HFFc6 (cell line): ENCODE results near the gene USP17L11. TPM values are rescaled to one million over a fixed set of nuclear protein-coding genes. Genes with fewer than 3 reads are reported as not detected.
A peak's percentile ranks its signal among the peaks of the same experiment; 100 is the strongest.
"Not testable (repeated sequence)": the region's sequence is repeated elsewhere in the genome, so short reads cannot be mapped to it uniquely, and the experiment has no call there.

Experiments
- DNase-seq: peaks from one replicate; pipeline ENCODE4 v3.0.0-alpha.2; 2018
- H3K27ac Mint-ChIP-seq: 2 replicates; pipeline ENCODE4 v1.8.0; 2020; ENCODE audit warnings: mild to moderate bottlenecking, mixed read lengths
- H3K27me3 Mint-ChIP-seq: 2 replicates; pipeline ENCODE4 v1.8.0; 2021; ENCODE audit warnings: mild to moderate bottlenecking, moderate library complexity, mixed read lengths; ENCODE audit not compliant: insufficient read depth
- H3K36me3 Mint-ChIP-seq: 2 replicates; pipeline ENCODE4 v1.8.0; 2021; ENCODE audit warnings: low read depth, mixed read lengths
- H3K4me1 Mint-ChIP-seq: 2 replicates; pipeline ENCODE4 v1.8.0; 2020; ENCODE audit warnings: low read depth, mixed read lengths
- H3K4me3 Mint-ChIP-seq: 2 replicates; pipeline ENCODE4 v1.8.0; 2020; ENCODE audit warnings: mild to moderate bottlenecking, moderate library complexity, mixed read lengths
- H3K9me3 Mint-ChIP-seq: 2 replicates; pipeline ENCODE4 v1.8.0; 2020; ENCODE audit warnings: mild to moderate bottlenecking, mixed read lengths
- long read RNA-seq: library from polyadenylated mRNA; unstranded; transcript quantifications from one replicate; pipeline ENCODE4 v2.0.0, GENCODE V29; 2019
- total RNA-seq, 6 experiments: library from RNA; stranded (reverse); fragmentation: NEBNext Ultra II Directional; extraction: Animal tissue kit (Norgen Biotek cat#: 25700); gene quantifications; 2 replicates in 1 of 6; 3 replicates in 5 of 6; pipeline ENCODE4 v1.2.3, GENCODE V29; 2021

Gene USP17L11, protein sequence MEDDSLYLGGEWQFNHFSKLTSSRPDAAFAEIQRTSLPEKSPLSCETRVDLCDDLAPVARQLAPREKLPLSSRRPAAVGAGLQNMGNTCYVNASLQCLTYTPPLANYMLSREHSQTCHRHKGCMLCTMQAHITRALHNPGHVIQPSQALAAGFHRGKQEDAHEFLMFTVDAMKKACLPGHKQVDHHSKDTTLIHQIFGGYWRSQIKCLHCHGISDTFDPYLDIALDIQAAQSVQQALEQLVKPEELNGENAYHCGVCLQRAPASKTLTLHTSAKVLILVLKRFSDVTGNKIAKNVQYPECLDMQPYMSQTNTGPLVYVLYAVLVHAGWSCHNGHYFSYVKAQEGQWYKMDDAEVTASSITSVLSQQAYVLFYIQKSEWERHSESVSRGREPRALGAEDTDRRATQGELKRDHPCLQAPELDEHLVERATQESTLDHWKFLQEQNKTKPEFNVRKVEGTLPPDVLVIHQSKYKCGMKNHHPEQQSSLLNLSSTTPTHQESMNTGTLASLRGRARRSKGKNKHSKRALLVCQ
- total RNA-seq, result under 1 TPM in 1 of 6 experiments, not detected in 5; 0.11 TPM
- long read RNA-seq, result 0 reads

DNA sequence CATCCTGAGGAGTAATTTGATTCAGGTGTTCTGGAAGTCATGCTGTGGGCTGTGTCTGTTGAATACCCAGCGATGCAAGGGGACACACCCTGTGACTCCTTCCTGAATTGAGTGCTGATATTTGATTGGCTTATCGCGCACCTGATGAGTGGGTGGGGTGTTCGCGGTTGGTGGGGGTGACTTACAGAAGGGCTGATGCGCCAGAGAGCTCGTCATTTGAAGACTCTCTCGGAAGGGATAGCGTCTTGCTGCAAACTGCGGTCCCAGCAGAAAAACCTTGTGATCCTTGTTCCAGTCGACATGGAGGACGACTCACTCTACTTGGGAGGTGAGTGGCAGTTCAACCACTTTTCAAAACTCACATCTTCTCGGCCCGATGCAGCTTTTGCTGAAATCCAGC lies at the start of gene USP17L11:
USP17L11 (plus strand) TSS at position 301 of the 400 bp plus-strand sequence; CDS start at position 301, 0 bp downstream.
- H3K9me3 Mint-ChIP-seq, DNase-seq, H3K27ac Mint-ChIP-seq, H3K4me1 Mint-ChIP-seq, H3K36me3 Mint-ChIP-seq, H3K27me3 Mint-ChIP-seq, H3K4me3 Mint-ChIP-seq: not testable (repeated sequence)

DNA sequence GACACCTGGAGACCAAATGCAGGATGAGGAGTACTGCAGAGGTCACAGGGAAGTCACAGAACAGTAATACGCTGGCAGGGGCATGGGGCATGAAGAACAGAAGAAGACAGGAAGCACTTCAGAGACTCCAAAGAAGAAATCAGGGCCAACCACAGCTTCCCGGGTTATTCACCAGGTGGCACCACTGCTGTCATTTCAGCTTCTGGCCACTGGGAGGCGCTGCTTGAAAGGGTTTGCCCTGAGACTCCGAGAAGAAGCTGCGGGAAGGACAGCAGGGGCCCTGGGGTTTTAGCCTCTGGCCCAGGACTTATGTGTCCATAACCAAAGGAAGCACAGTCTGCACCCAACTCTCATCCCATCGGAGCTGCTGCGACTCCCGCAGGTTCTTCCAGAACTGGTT lies 49.2 kb upstream of the USP17L11 start:
- not testable (repeated sequence) for H3K9me3 Mint-ChIP-seq, H3K4me3 Mint-ChIP-seq, H3K4me1 Mint-ChIP-seq, H3K27ac Mint-ChIP-seq, DNase-seq, H3K27me3 Mint-ChIP-seq, H3K36me3 Mint-ChIP-seq

DNA sequence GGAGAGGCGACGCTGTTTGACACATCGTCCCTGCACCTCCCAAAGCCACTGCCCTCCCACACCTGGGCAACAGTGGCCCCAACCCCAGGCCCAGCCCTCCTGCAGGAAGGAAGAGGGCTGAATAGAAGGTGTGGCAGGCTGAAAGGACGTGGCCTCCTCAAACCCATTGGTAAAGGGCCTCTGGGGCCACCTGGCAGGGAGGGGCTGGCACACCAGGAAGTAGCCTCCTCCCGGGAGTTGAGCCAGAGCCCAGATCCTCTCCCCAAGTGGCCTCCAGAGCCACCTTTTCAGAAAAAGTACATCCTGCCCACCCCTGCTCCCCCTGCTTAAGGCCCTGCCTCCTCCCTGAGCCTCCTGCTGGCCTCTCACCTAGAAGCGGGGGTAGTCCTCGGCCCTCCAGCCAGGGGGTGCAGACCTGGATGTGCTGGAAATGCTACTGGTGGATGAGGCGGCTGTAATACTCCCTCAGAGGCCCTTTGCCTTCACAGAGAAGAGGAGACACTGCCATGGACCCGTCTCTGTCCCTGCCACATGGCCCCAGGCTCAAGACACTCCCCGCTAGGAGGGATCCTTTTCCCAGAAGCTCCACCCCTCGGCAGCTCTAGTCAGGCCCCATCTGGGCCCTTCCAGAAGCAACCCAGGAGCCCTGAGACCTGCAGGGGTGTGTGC lies 45.3 kb upstream of the USP17L11 start, which contains the start of gene FAM90A26:
FAM90A26 (plus strand) TSS at position 619 of the 669 bp plus-strand sequence. CDS start 2,764 bp downstream, outside the sequence.
- not testable (repeated sequence) for H3K36me3 Mint-ChIP-seq, H3K4me3 Mint-ChIP-seq, H3K27ac Mint-ChIP-seq, H3K9me3 Mint-ChIP-seq, DNase-seq, H3K27me3 Mint-ChIP-seq, H3K4me1 Mint-ChIP-seq

DNA sequence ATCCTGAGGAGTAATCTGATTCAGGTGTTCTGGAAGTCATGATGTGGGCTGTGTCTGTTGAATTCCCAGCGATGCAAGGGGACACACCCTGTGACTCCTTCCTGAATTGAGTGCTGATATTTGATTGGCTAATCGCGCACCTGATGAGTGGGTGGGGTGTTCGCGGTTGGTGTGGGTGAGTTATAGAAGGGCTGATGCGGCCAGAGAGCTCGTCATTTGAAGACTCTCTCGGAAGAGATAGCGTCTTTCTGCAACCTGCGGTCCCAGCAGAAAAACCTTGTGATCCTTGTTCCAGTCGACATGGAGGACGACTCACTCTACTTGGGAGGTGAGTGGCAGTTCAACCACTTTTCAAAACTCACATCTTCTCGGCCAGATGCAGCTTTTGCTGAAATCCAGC lies 4.8 kb upstream of the USP17L11 start, which contains the start of gene USP17L10:
USP17L10 (plus strand) TSS at position 301 of the 400 bp plus-strand sequence; CDS start at position 301, 0 bp downstream.
- H3K9me3 Mint-ChIP-seq, H3K27me3 Mint-ChIP-seq, H3K4me1 Mint-ChIP-seq, H3K36me3 Mint-ChIP-seq, H3K4me3 Mint-ChIP-seq, H3K27ac Mint-ChIP-seq, DNase-seq: not testable (repeated sequence)

DNA sequence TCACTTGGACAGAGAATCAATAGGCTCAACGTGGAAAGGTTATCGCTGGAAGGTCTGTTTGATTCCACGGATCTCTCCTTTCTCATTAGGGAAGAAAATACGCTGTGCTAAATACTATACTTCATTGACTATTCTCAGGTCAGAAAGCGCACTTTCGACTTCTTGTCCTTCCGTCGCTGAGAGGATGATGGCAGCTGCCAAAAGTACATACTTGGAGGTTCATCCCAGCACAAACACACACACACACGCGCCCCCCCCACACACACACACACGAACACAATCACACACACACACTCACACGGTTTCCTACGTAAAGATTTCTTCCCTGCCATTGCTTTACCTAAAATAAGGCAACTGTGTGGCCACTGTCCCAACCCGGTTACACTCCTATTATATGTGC lies 504 bp upstream of the USP17L11 start:
- not testable (repeated sequence) for H3K36me3 Mint-ChIP-seq, H3K27me3 Mint-ChIP-seq, H3K4me1 Mint-ChIP-seq, H3K27ac Mint-ChIP-seq, H3K9me3 Mint-ChIP-seq, H3K4me3 Mint-ChIP-seq
- peak; percentile 0 for DNase-seq

DNA sequence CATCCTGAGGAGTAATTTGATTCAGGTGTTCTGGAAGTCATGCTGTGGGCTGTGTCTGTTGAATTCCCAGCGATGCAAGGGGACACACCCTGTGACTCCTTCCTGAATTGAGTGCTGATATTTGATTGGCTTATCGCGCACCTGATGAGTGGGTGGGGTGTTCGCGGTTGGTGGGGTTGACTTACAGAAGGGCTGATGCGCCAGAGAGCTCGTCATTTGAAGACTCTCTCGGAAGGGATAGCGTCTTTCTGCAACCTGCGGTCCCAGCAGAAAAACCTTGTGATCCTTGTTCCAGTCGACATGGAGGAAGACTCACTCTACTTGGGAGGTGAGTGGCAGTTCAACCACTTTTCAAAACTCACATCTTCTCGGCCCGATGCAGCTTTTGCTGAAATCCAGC lies 4.6 kb downstream of the USP17L11 start, which contains the start of gene USP17L12:
USP17L12 (plus strand) TSS at position 301 of the 400 bp plus-strand sequence; CDS start at position 301, 0 bp downstream.
- H3K27ac Mint-ChIP-seq, H3K4me3 Mint-ChIP-seq, H3K9me3 Mint-ChIP-seq, H3K4me1 Mint-ChIP-seq, H3K36me3 Mint-ChIP-seq, H3K27me3 Mint-ChIP-seq, DNase-seq: not testable (repeated sequence)

DNA sequence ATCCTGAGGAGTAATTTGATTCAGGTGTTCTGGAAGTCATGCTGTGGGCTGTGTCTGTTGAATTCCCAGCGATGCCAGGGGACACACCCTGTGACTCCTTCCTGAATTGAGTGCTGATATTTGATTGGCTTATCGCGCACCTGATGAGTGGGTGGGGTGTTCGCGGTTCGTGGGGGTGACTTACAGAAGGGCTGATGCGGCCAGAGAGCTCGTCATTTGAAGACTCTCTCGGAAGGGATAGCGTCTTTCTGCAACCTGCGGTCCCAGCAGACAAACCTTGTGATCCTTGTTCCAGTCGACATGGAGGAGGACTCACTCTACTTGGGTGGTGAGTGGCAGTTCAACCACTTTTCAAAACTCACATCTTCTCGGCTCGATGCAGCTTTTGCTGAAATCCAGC lies 9.4 kb downstream of the USP17L11 start, which contains the start of gene USP17L13:
USP17L13 (plus strand) TSS at position 301 of the 400 bp plus-strand sequence; CDS start at position 301, 0 bp downstream.
- H3K4me1 Mint-ChIP-seq, DNase-seq, H3K27me3 Mint-ChIP-seq, H3K4me3 Mint-ChIP-seq, H3K9me3 Mint-ChIP-seq, H3K36me3 Mint-ChIP-seq, H3K27ac Mint-ChIP-seq: not testable (repeated sequence)

DNA sequence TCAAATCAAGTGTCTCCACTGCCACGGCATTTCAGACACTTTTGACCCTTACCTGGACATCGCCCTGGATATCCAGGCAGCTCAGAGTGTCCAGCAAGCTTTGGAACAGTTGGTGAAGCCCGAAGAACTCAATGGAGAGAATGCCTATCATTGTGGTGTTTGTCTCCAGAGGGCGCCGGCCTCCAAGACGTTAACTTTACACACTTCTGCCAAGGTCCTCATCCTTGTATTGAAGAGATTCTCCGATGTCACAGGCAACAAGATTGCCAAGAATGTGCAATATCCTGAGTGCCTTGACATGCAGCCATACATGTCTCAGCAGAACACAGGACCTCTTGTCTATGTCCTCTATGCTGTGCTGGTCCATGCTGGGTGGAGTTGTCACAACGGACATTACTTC lies 15.0 kb downstream of the USP17L11 start:
- not testable (repeated sequence) for H3K9me3 Mint-ChIP-seq, DNase-seq, H3K4me1 Mint-ChIP-seq, H3K27ac Mint-ChIP-seq, H3K36me3 Mint-ChIP-seq, H3K4me3 Mint-ChIP-seq, H3K27me3 Mint-ChIP-seq

DNA sequence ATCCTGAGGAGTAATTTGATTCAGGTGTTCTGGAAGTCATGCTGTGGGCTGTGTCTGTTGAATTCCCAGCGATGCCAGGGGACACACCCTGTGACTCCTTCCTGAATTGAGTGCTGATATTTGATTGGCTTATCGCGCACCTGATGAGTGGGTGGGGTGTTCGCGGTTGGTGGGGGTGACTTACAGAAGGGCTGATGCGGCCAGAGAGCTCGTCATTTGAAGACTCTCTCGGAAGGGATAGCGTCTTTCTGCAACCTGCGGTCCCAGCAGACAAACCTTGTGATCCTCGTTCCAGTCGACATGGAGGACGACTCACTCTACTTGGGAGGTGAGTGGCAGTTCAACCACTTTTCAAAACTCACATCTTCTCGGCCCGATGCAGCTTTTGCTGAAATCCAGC lies 18.9 kb downstream of the USP17L11 start, which contains the start of gene USP17L15:
USP17L15 (plus strand) TSS at position 301 of the 400 bp plus-strand sequence; CDS start at position 301, 0 bp downstream.
- not testable (repeated sequence) for H3K9me3 Mint-ChIP-seq, H3K4me1 Mint-ChIP-seq, DNase-seq, H3K27ac Mint-ChIP-seq, H3K36me3 Mint-ChIP-seq, H3K27me3 Mint-ChIP-seq, H3K4me3 Mint-ChIP-seq

DNA sequence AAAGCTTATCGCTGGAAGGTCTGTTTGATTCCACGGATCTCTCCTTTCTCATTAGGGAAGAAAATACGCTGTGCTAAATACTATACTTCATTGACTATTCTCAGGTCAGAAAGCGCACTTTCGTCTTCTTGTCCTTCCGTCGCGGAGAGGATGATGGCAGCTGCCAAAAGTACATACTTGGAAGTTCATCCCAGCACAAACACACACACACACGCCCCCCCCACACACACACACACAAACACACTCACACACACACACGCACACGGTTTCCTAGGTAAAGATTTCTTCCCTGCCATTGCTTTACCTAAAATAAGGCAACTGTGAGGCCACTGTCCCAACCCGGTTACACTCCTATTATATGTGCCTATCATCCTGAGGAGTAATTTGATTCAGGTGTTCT lies 23.3 kb downstream of the USP17L11 start:
- H3K9me3 Mint-ChIP-seq, H3K4me1 Mint-ChIP-seq, H3K27ac Mint-ChIP-seq, H3K27me3 Mint-ChIP-seq, H3K36me3 Mint-ChIP-seq, H3K4me3 Mint-ChIP-seq, DNase-seq: not testable (repeated sequence)

DNA sequence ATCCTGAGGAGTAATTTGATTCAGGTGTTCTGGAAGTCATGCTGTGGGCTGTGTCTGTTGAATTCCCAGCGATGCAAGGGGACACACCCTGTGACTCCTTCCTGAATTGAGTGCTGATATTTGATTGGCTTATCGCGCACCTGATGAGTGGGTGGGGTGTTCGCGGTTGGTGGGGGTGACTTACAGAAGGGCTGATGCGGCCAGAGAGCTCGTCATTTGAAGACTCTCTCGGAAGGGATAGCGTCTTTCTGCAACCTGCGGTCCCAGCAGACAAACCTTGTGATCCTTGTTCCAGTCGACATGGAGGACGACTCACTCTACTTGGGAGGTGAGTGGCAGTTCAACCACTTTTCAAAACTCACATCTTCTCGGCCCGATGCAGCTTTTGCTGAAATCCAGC lies 28.4 kb downstream of the USP17L11 start, which contains the start of gene USP17L17:
USP17L17 (plus strand) TSS at position 301 of the 400 bp plus-strand sequence; CDS start at position 301, 0 bp downstream.
- not testable (repeated sequence) for H3K27ac Mint-ChIP-seq, H3K27me3 Mint-ChIP-seq, H3K4me1 Mint-ChIP-seq, H3K36me3 Mint-ChIP-seq, DNase-seq, H3K9me3 Mint-ChIP-seq, H3K4me3 Mint-ChIP-seq

DNA sequence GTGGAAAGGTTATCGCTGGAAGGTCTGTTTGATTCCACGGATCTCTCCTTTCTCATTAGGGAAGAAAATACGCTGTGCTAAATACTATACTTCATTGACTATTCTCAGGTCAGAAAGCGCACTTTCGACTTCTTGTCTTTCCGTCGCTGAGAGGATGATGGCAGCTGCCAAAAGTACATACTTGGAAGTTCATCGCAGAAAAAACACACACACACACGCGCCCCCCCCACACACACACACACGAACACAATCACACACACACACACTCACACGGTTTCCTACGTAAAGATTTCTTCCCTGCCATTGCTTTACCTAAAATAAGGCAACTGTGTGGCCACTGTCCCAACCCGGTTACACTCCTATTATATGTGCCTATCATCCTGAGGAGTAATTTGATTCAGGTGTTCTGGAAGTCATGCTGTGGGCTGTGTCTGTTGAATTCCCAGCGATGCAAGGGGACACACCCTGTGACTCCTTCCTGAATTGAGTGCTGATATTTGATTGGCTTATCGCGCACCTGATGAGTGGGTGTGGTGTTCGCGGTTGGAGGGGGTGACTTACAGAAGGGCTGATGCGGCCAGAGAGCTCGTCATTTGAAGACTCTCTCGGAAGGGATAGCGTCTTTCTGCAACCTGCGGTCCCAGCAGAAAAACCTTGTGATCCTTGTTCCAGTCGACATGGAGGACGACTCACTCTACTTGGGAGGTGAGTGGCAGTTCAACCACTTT lies 32.9 kb downstream of the USP17L11 start, which contains the start of gene USP17L18:
USP17L18 (plus strand) TSS at position 678 of the 728 bp plus-strand sequence; CDS start at position 678, 0 bp downstream.
- peak; percentile 23 for DNase-seq
- H3K4me1 Mint-ChIP-seq, H3K9me3 Mint-ChIP-seq, H3K27ac Mint-ChIP-seq, H3K4me3 Mint-ChIP-seq, H3K27me3 Mint-ChIP-seq, H3K36me3 Mint-ChIP-seq: not testable (repeated sequence)

DNA sequence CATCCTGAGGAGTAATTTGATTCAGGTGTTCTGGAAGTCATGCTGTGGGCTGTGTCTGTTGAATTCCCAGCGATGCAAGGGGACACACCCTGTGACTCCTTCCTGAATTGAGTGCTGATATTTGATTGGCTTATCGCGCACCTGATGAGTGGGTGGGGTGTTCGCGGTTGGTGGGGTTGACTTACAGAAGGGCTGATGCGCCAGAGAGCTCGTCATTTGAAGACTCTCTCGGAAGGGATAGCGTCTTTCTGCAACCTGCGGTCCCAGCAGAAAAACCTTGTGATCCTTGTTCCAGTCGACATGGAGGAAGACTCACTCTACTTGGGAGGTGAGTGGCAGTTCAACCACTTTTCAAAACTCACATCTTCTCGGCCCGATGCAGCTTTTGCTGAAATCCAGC lies 37.9 kb downstream of the USP17L11 start, which contains the start of gene USP17L19:
USP17L19 (plus strand) TSS at position 301 of the 400 bp plus-strand sequence; CDS start at position 301, 0 bp downstream.
- H3K27me3 Mint-ChIP-seq, H3K4me3 Mint-ChIP-seq, H3K4me1 Mint-ChIP-seq, H3K9me3 Mint-ChIP-seq, DNase-seq, H3K27ac Mint-ChIP-seq, H3K36me3 Mint-ChIP-seq: not testable (repeated sequence)
